ENCODE measurements around the gene GALNT8. TPM values are rescaled to one million over a fixed set of nuclear protein-coding genes. Genes with fewer than 3 reads are reported as not detected.
A peak's percentile ranks its signal among the peaks of the same experiment; 100 is the strongest.

Gene GALNT8
- total and polyA plus RNA-seq, 2 of the 8 experiments (the other 6 are each of a cell fraction or from before 2014, with no cell fraction given), result 4.7 to 8.3 TPM

DNA sequence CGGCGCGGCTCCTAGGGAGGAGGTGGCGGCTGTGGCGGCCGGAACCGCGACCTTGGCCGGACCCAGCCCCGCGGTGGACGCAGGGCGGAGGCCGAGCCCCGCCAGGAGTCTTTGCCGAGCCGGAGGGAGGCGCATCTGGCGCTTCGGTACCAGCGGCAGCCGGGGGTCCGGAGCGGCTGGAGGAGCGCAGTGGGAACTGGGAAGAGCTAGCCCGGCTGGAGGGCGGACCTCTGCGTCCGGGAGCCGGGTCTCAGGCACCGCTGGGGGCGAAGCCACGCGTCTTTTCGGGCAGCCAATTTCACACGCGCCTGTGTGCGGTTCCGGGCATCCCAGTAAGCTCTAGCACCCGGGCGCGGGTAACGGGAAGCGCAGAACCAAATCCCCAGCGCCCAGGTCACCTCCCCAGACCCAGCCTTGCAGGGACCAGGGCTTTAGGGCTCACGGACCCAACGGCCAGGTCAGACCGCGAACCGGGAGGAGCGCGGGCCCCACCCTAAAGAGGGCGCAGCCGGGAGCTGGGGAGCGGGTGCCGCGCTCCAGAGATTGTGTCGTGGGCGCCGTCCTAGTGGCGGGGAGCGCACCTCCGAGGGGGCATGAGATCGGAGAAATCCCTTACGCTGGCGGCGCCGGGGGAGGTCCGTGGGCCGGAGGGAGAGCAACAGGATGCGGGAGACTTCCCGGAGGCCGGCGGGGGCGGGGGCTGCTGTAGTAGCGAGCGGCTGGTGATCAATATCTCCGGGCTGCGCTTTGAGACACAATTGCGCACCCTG is 89.4 kb downstream of the GALNT8 start:
- H2AFZ ChIP-seq (ENCODE audit: low read length), result peak overlapping the region; percentile 28; the same call in 1 of the 2 replicates
- H3K56ac ChIP-seq (replicated peaks; ENCODE audit: insufficient read length, low read depth, low read length), result no peak overlapping the region
- H3K4ac ChIP-seq (replicated peaks; ENCODE audit: insufficient read length, low read depth, low read length), result no peak overlapping the region
- no peak overlapping the region for H3K18ac ChIP-seq (ENCODE audit: extremely low read depth, low read length)
- H2AK5ac ChIP-seq (ENCODE audit: low read depth, low read length), result no peak overlapping the region
- H3K36me3 ChIP-seq (ENCODE audit: control insufficient read depth in 2 of 4, insufficient read depth in 4 of 4, low read length in 3 of 4), result no peaks in the 10 kb centered on the region
- peak overlapping the region; percentile 86 for H4K8ac ChIP-seq (ENCODE audit: extremely low read depth, insufficient read depth, low read length)
- no peak overlapping the region for H3K27ac ChIP-seq (ENCODE audit: low read depth, low read length)
- H3K23me2 ChIP-seq (ENCODE audit: low read depth, low read length), result peaks cover 7% of the 10 kb centered on the region; the same call in 1 of the 2 replicates
- no peak overlapping the region for H2BK120ac ChIP-seq (replicated peaks; ENCODE audit: low read depth, low read length)
- H2BK20ac ChIP-seq (ENCODE audit: low read length), result no peak overlapping the region
- H2BK5ac ChIP-seq (ENCODE audit: low read depth, low read length), result no peak overlapping the region
- H3K9ac ChIP-seq (replicated peaks in 1 of 4; ENCODE audit: extremely low read depth in 1 of 4, low read depth in 3 of 4, low read length in 3 of 4), result peak overlapping the region in 2 of 4 experiments; percentile 14 to 25; a peak in 4 of 7 replicates
- H4K91ac ChIP-seq (replicated peaks; ENCODE audit: insufficient read length, low read length), result no peak overlapping the region
- no peaks in the 10 kb centered on the region for H3K79me2 ChIP-seq (ENCODE audit: control insufficient read depth in 1 of 2, insufficient read depth in 2 of 2, low read length in 2 of 2)
- H4K5ac ChIP-seq (ENCODE audit: insufficient read length, low read depth, low read length), result no peak overlapping the region
- no peak overlapping the region for H3K23ac ChIP-seq (ENCODE audit: insufficient read length)
- H4K20me1 ChIP-seq (replicated peaks in 1 of 2; ENCODE audit: control insufficient read depth in 1 of 2, insufficient read depth in 2 of 2, low read length in 2 of 2), result peaks cover 0 to 6% of the 10 kb centered on the region in 2 experiments
- peak overlapping the region; percentile 48 to 70 (median 58) for H3K4me3 ChIP-seq (ENCODE audit: extremely low read depth in 1 of 4, insufficient read depth in 2 of 4, low read depth in 3 of 4, low read length in 4 of 4)
- H3K14ac ChIP-seq (ENCODE audit: insufficient read length), result no peak overlapping the region
- peak in 1 of 2 experiments; percentile 73 for DNase-seq (ENCODE audit: low read depth in 1 of 2, low spot score in 2 of 2)
- H2BK15ac ChIP-seq (ENCODE audit: low read length), result no peak overlapping the region
- 2% methylated on average over 42 of the region's 80 CpGs; no CpG with 5 or more reads in 1 of the 2 experiments for WGBS, 2 experiments (ENCODE audit: extremely low coverage in 1 of 2, insufficient coverage in 1 of 2, insufficient read length in 1 of 2, insufficient replicate concordance in 2 of 2, low coverage in 1 of 2, low lambda C conversion rate in 2 of 2, missing lambda C conversion rate in 1 of 2)
- peaks cover 18 to 56% (median 40%) of the 10 kb centered on the region in 4 experiments for H3K27me3 ChIP-seq (replicated peaks in 1 of 4; ENCODE audit: control insufficient read depth in 3 of 4, extremely low read depth in 1 of 4, insufficient read depth in 3 of 4, low read length in 3 of 4)
- ChIA-PET POLR2A (ENCODE audit: partially characterized antibody) (interaction anchor here (0.8 to 1.2 kb wide), 3 partner anchors 11 to 234 kb away, joined by 3 to 4 read pairs (median 4); partner anchors contain the start of gene KCNA5), CTCF (ENCODE audit: partially characterized antibody) (interaction anchor here (1.2 kb wide), 1 partner anchor 47 kb away, joined by 9 read pairs; no protein-coding TSS in a partner anchor)
- no peaks in the 10 kb centered on the region for H3K9me3 ChIP-seq (ENCODE audit: insufficient read depth in 2 of 2, low read depth in 1 of 2, low read length in 1 of 2)
- H2BK12ac ChIP-seq (ENCODE audit: low read depth, low read length), result no peak overlapping the region
- H3K79me1 ChIP-seq (ENCODE audit: low read depth, low read length), result no peaks in the 10 kb centered on the region
- H3K4me1 ChIP-seq (replicated peaks in 1 of 4; ENCODE audit: control insufficient read depth in 3 of 4, insufficient read depth in 4 of 4, low read length in 3 of 4), result peaks cover 0 to 4% (median 1%) of the 10 kb centered on the region in 4 experiments; a peak in 3 of 7 replicates
- FAIRE-seq, result no peak
- peak overlapping the region; percentile 70 to 94 for H3K4me2 ChIP-seq (ENCODE audit: insufficient read depth in 1 of 2, low read depth in 2 of 2, low read length in 2 of 2)
- TF ChIP-seq SAP30 (IDR thresholded peaks at IDR 0.05; ENCODE audit: insufficient read depth, insufficient replicate concordance, low read length) (no peak), POU5F1 (IDR thresholded peaks at IDR 0.05; ENCODE audit: low read depth, low read length) (no peak), HDAC2 (IDR thresholded peaks at IDR 0.05; ENCODE audit: borderline replicate concordance in 1 of 2, low read depth in 2 of 2, low read length in 2 of 2) (no peak), SIN3A (conservative IDR thresholded peaks at IDR 0.05 in 1 of 2, IDR thresholded peaks at IDR 0.05 in 1 of 2; ENCODE audit: low read depth in 1 of 2, low read length in 2 of 2) (no peak), JUND (IDR thresholded peaks at IDR 0.05; ENCODE audit: low read length) (no peak), BRCA1 (IDR thresholded peaks at IDR 0.05; ENCODE audit: low read depth, low read length) (no peak), RBBP5 (IDR thresholded peaks at IDR 0.05; ENCODE audit: borderline replicate concordance, low read depth, low read length) (no peak; the same call in 1 of the 2 replicates), EP300 (IDR thresholded peaks at IDR 0.05; ENCODE audit: borderline replicate concordance in 1 of 2, low read depth in 2 of 2, low read length in 2 of 2) (no peak)
- TF ChIP-seq, protein P1, sequence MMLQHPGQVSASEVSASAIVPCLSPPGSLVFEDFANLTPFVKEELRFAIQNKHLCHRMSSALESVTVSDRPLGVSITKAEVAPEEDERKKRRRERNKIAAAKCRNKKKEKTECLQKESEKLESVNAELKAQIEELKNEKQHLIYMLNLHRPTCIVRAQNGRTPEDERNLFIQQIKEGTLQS (IDR thresholded peaks at IDR 0.05; ENCODE audit: insufficient read depth, low read depth, low read length), result no peak

All from H1 (cell line).